ENCODE measurements around the gene GALNS. TPM values are rescaled to one million over a fixed set of nuclear protein-coding genes. Genes with fewer than 3 reads are reported as not detected.

GALNS gene
- total RNA-seq, 1 experiment from 2014 or later, result 29.5 TPM

DNA sequence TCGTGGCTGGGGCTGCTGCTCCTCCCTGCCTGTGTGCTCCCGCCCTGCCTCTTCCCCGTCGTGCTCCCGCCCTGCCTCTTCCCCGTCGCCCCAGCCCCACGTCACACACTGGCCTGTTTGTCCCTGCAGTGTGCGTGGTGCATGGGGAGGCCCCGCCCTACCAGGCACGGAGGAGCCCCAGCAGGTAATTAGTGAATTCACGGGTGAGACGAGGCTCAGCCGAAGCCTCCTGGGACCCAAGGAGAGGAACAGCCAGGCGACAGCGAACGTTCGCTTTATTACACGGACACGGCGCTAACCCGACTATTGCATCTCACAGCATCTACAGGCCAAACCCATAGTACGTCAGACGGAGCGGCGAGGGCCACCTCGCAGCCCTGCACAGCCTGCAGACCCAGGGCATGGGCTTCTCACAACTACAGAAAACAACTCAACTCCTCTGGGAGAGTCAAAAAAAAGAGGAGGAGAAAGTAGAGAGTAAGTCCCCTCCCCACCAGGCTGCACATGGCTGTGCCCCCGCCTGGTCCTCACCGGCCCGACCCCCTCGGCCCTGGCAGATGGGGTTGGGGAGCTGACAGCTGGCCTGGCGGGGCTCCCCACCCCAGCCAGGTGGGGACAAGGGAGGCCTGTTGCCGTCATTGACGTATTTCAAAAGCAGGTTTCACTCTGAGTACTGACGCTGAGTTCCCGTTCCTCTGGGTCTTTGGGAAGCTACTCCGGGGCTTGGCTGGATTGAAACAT, 14.0 kb upstream of the GALNS start (continued):
- no peak for TF ChIP-seq TCF7 (CRISPR knock-in tag; IDR thresholded peaks at IDR 0.05; ENCODE audit: low read depth)
- TF ChIP-seq HMGA2 (CRISPR knock-in tag; IDR thresholded peaks at IDR 0.05), result no peak
- no peak for TF ChIP-seq ZNF263 (CRISPR knock-in tag; IDR thresholded peaks at IDR 0.05; ENCODE audit: low read depth)
- no peak for TF ChIP-seq NFE2L1 (CRISPR knock-in tag; IDR thresholded peaks at IDR 0.05)
- no peak for TF ChIP-seq NFYB (CRISPR knock-in tag; conservative IDR thresholded peaks at IDR 0.05; ENCODE audit: low read depth)
- TF ChIP-seq, protein P1, sequence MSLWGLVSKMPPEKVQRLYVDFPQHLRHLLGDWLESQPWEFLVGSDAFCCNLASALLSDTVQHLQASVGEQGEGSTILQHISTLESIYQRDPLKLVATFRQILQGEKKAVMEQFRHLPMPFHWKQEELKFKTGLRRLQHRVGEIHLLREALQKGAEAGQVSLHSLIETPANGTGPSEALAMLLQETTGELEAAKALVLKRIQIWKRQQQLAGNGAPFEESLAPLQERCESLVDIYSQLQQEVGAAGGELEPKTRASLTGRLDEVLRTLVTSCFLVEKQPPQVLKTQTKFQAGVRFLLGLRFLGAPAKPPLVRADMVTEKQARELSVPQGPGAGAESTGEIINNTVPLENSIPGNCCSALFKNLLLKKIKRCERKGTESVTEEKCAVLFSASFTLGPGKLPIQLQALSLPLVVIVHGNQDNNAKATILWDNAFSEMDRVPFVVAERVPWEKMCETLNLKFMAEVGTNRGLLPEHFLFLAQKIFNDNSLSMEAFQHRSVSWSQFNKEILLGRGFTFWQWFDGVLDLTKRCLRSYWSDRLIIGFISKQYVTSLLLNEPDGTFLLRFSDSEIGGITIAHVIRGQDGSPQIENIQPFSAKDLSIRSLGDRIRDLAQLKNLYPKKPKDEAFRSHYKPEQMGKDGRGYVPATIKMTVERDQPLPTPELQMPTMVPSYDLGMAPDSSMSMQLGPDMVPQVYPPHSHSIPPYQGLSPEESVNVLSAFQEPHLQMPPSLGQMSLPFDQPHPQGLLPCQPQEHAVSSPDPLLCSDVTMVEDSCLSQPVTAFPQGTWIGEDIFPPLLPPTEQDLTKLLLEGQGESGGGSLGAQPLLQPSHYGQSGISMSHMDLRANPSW (CRISPR knock-in tag; conservative IDR thresholded peaks at IDR 0.05; ENCODE audit: low read depth), result no peak
- no peak for TF ChIP-seq RORB (CRISPR knock-in tag; IDR thresholded peaks at IDR 0.05)
- TF ChIP-seq, protein P2, sequence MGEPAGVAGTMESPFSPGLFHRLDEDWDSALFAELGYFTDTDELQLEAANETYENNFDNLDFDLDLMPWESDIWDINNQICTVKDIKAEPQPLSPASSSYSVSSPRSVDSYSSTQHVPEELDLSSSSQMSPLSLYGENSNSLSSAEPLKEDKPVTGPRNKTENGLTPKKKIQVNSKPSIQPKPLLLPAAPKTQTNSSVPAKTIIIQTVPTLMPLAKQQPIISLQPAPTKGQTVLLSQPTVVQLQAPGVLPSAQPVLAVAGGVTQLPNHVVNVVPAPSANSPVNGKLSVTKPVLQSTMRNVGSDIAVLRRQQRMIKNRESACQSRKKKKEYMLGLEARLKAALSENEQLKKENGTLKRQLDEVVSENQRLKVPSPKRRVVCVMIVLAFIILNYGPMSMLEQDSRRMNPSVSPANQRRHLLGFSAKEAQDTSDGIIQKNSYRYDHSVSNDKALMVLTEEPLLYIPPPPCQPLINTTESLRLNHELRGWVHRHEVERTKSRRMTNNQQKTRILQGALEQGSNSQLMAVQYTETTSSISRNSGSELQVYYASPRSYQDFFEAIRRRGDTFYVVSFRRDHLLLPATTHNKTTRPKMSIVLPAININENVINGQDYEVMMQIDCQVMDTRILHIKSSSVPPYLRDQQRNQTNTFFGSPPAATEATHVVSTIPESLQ (CRISPR knock-in tag; IDR thresholded peaks at IDR 0.05), result no peak
- TF ChIP-seq, protein P3, sequence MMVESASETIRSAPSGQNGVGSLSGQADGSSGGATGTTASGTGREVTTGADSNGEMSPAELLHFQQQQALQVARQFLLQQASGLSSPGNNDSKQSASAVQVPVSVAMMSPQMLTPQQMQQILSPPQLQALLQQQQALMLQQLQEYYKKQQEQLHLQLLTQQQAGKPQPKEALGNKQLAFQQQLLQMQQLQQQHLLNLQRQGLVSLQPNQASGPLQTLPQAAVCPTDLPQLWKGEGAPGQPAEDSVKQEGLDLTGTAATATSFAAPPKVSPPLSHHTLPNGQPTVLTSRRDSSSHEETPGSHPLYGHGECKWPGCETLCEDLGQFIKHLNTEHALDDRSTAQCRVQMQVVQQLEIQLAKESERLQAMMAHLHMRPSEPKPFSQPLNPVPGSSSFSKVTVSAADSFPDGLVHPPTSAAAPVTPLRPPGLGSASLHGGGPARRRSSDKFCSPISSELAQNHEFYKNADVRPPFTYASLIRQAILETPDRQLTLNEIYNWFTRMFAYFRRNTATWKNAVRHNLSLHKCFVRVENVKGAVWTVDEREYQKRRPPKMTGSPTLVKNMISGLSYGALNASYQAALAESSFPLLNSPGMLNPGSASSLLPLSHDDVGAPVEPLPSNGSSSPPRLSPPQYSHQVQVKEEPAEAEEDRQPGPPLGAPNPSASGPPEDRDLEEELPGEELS (CRISPR knock-in tag; IDR thresholded peaks at IDR 0.05), result no peak
- TF ChIP-seq CREM (CRISPR knock-in tag; IDR thresholded peaks at IDR 0.05), result no peak
- no peak for TF ChIP-seq ZNF671 (CRISPR knock-in tag; IDR thresholded peaks at IDR 0.05)
- TF ChIP-seq, protein P4, sequence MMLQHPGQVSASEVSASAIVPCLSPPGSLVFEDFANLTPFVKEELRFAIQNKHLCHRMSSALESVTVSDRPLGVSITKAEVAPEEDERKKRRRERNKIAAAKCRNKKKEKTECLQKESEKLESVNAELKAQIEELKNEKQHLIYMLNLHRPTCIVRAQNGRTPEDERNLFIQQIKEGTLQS (CRISPR knock-in tag; conservative IDR thresholded peaks at IDR 0.05), result no peak

DNA sequence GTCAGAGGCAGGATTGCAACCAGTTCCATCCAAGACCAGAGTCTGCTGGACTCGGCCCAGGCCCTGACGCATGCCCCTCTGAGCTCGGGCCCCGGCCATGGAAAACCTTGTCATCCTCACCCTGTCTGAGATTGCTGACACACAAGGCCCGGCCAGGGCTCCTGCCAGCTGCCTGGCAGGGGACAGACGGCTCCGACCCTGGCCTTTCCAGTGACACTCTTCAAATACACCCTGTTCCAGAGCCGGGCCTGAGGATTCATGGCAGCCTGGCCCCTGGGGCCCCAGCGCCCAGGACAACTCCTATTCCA, 12.9 kb upstream of the GALNS start:
- DNase-seq (ENCODE audit: low spot score) (no peak), ATAC-seq (no peak)
- H3K9me3 Mint-ChIP-seq, result no peaks in the 10 kb centered on the region

DNA sequence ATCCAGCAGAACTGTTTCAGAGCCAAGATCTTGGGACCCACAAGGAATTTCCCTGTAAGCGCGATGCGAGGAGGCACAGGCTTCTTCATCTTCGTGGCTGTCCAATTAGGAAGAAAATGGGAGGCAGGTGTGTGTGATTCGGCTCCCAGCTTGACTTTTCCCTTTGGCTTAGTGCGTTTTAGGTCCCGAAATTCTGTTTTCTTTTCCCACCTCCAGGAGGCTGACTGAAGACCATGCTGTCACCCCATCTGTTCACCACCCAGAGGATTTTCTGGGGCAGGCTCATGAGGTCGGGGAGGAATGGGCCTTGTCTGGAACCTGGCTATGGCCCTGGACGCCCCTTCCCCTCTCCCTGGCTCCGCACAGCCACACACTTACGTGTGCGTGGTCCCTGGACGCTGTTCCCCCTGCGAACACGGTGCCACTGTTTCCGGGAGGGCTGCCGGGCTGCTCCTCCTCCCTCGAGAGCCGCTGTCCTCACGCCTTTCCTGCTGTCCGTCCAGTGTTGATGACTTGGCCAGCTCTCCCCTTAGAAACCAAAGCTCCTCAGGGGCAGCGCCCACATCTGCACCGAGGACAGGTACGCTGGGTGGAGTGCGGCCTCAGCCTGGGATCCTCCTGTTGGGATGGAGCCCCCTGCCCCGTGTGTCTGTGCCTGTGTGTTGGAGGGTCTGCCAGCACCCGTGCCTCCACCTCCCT, 12.4 kb upstream of the GALNS start:
- Mint-ChIP-seq H3K4me3 (no peak overlapping the region), H3K4me1 (no peaks in the 10 kb centered on the region), H3K27me3 (ENCODE audit: low read depth) (no peaks in the 10 kb centered on the region), H3K9me3 (no peaks in the 10 kb centered on the region), H3K27ac (no peak overlapping the region), H3K36me3 (no peaks in the 10 kb centered on the region)
- no peak for DNase-seq (ENCODE audit: low spot score)
- ATAC-seq, result no peak
- ChIA-PET CTCF (interaction anchor here (0.7 kb wide), 1 partner anchor 132 kb away, joined by 3 read pairs; no protein-coding TSS in a partner anchor), POLR2A (no interaction called here)
- TF ChIP-seq GRHL2 (CRISPR knock-in tag; IDR thresholded peaks at IDR 0.05; ENCODE audit: insufficient replicate concordance, severe bottlenecking) (no peak), ZNF416 (CRISPR knock-in tag; IDR thresholded peaks at IDR 0.05) (no peak), ZNF396 (CRISPR knock-in tag; IDR thresholded peaks at IDR 0.05; ENCODE audit: borderline replicate concordance) (no peak)
- TF ChIP-seq, protein P3 (CRISPR knock-in tag; IDR thresholded peaks at IDR 0.05), result no peak
- TF ChIP-seq, protein P5, sequence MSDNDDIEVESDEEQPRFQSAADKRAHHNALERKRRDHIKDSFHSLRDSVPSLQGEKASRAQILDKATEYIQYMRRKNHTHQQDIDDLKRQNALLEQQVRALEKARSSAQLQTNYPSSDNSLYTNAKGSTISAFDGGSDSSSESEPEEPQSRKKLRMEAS (CRISPR knock-in tag; IDR thresholded peaks at IDR 0.05), result no peak
- TF ChIP-seq, protein P6, sequence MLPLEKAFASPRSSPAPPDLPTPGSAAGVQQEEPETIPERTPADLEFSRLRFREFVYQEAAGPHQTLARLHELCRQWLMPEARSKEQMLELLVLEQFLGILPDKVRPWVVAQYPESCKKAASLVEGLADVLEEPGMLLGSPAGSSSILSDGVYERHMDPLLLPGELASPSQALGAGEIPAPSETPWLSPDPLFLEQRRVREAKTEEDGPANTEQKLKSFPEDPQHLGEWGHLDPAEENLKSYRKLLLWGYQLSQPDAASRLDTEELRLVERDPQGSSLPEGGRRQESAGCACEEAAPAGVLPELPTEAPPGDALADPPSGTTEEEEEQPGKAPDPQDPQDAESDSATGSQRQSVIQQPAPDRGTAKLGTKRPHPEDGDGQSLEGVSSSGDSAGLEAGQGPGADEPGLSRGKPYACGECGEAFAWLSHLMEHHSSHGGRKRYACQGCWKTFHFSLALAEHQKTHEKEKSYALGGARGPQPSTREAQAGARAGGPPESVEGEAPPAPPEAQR (CRISPR knock-in tag; IDR thresholded peaks at IDR 0.05), result no peak

More for the DNA sequence above, 12.9 kb upstream of the GALNS start:
- H3K4me1 Mint-ChIP-seq, result no peaks in the 10 kb centered on the region
- ChIA-PET CTCF (no interaction called here), POLR2A (no interaction called here)
- no peak overlapping the region for H3K27ac Mint-ChIP-seq
- H3K36me3 Mint-ChIP-seq, result no peaks in the 10 kb centered on the region
- H3K4me3 Mint-ChIP-seq, result no peak overlapping the region
- H3K27me3 Mint-ChIP-seq (ENCODE audit: low read depth), result no peaks in the 10 kb centered on the region
- TF ChIP-seq KAT7 (CRISPR knock-in tag; IDR thresholded peaks at IDR 0.05; ENCODE audit: borderline replicate concordance), result no peak
- TF ChIP-seq SMAD3 (CRISPR knock-in tag; IDR thresholded peaks at IDR 0.05; ENCODE audit: borderline replicate concordance), result no peak
